Fibroblast of lung (primary cell): ENCODE measurements around the gene DENND1A. TPM values are rescaled to one million over a fixed set of nuclear protein-coding genes. Genes with fewer than 3 reads are reported as not detected.

ENCODE experiments used
- DNase-seq, 2 donors: peaks; one replicate each; pipeline versions ENCODE4 v3.0.0 to v3.0.0-alpha.2; 2010; ENCODE audit warnings: low read depth in 2 of 2
- H2AFZ ChIP-seq: 2 replicates; pipeline ENCODE4 v1.5.1; 2012; ENCODE audit warnings: low read length, control low read depth, inconsistent platforms
- H3K27ac ChIP-seq: 2 replicates; pipeline ENCODE4 v1.5.1; 2011; ENCODE audit warnings: low read length, control low read depth; ENCODE audit not compliant: insufficient read depth
- H3K27me3 ChIP-seq: 2 replicates; pipeline ENCODE4 v1.5.1; 2011; ENCODE audit warnings: mild to moderate bottlenecking, low read length; ENCODE audit not compliant: control insufficient read depth, insufficient read depth
- H3K36me3 ChIP-seq: 2 replicates; pipeline ENCODE4 v1.5.1; 2011; ENCODE audit warnings: low read length; ENCODE audit not compliant: control insufficient read depth, insufficient read depth
- H3K4me1 ChIP-seq: 2 replicates; pipeline ENCODE4 v1.5.1; 2011; ENCODE audit warnings: low read length; ENCODE audit not compliant: control insufficient read depth, insufficient read depth; ENCODE audit errors: extremely low read depth
- H3K4me2 ChIP-seq: 2 replicates; pipeline ENCODE4 v1.5.1; 2011; ENCODE audit warnings: low read length, control low read depth; ENCODE audit not compliant: insufficient read depth; ENCODE audit errors: extremely low read depth
- H3K4me3 ChIP-seq, 4 experiments: fragments of 200-600 bp in 1 of 4; sonication (generic) in 1 of 4; replicated peaks in 1 of 4; 2 replicates each; pipeline ENCODE4 v1.5.1; 2011 to 2016; ENCODE audit warnings: low read length in 4 of 4, low read depth in 3 of 4, mild to moderate bottlenecking in 3 of 4, control low read depth in 2 of 4, inconsistent platforms in 1 of 4, mixed read lengths in 1 of 4; ENCODE audit not compliant: insufficient read depth in 1 of 4; ENCODE audit errors: control extremely low read depth in 1 of 4
- H3K79me2 ChIP-seq: 2 replicates; pipeline ENCODE4 v1.5.1; 2012; ENCODE audit warnings: mild to moderate bottlenecking, low read length, inconsistent platforms; ENCODE audit not compliant: control insufficient read depth, insufficient read depth
- H3K9ac ChIP-seq: 2 replicates; pipeline ENCODE4 v1.5.1; 2011; ENCODE audit warnings: mild to moderate bottlenecking, low read length, control low read depth; ENCODE audit not compliant: insufficient read depth
- H3K9me3 ChIP-seq: 2 replicates; pipeline ENCODE4 v1.5.1; 2012; ENCODE audit warnings: low read depth, low read length; ENCODE audit not compliant: control insufficient read depth, insufficient read depth
- H4K20me1 ChIP-seq: 2 replicates; pipeline ENCODE4 v1.5.1; 2011; ENCODE audit warnings: low read length; ENCODE audit not compliant: control insufficient read depth, insufficient read depth; ENCODE audit errors: extremely low read depth
- EZH2 ChIP-seq: IDR thresholded peaks from 2 replicates; pipeline ENCODE4 v1.5.1; 2012; ENCODE audit warnings: low read length, control low read depth, mild to moderate bottlenecking; ENCODE audit errors: missing control alignments
- polyA plus RNA-seq, 2 donors: library from polyadenylated mRNA; depleted of rRNA in 1 of 2; stranded (reverse) in 1 of 2; unstranded in 1 of 2; fragments of >200 nt; gene quantifications; 2 replicates each; pipeline ENCODE4 v1.2.1, GENCODE V29; 2011 to 2012; ENCODE audit warnings: missing spikeins in 1 of 2
- total RNA-seq: library from RNA; depleted of rRNA; stranded (reverse); fragments of >200 nt; gene quantifications from 2 replicates; pipeline ENCODE4 v1.2.1, GENCODE V29; 2014
- TF ChIP-seq, protein P1 (sequence below), 2 donors: IDR thresholded peaks in 1 of 2; conservative IDR thresholded peaks in 1 of 2; 1 replicate in 1 of 2; 2 replicates in 1 of 2; pipeline ENCODE4 v1.5.1; 2011 to 2012; ENCODE audit warnings: low read length in 2 of 2, control low read depth in 1 of 2, inconsistent platforms in 1 of 2, low read depth in 1 of 2, mild to moderate bottlenecking in 1 of 2

DENND1A gene
- total and polyA plus RNA-seq, 2 donors (not counting 1 experiment from before 2014, with no cell fraction given): 13.0 to 18.3 TPM

DNA sequence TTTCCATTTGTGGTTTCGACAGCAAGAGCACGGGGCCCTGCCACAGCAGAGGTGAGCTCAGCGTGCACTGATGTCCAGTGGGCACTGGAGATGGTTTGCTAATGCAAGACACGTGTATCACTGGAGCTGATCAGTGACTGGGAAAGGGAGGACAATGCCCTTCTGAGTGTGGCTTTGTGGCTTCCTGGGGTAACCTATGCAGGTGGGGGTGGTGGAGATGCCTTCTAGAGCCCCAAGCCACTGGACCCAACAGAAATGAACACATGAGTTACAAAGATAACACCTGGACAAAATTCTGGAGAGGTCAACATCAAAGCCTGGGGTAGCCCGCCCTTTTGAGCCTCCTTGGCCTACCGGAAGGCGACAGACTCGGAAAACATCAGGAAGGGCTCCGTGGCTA lies 312.6 kb downstream of the DENND1A start:
- Histone ChIP-seq H3K4me1 (no peaks in the 10 kb centered on the region), H3K36me3 (no peaks in the 10 kb centered on the region), H2AFZ (no peak overlapping the region), H3K27ac (no peak overlapping the region), H3K9me3 (no peaks in the 10 kb centered on the region), H4K20me1 (no peaks in the 10 kb centered on the region), H3K9ac (no peak overlapping the region), H3K79me2 (no peaks in the 10 kb centered on the region), H3K4me3 (no peak overlapping the region), H3K27me3 (no peaks in the 10 kb centered on the region), H3K4me2 (no peak overlapping the region)
- TF ChIP-seq, protein P1, sequence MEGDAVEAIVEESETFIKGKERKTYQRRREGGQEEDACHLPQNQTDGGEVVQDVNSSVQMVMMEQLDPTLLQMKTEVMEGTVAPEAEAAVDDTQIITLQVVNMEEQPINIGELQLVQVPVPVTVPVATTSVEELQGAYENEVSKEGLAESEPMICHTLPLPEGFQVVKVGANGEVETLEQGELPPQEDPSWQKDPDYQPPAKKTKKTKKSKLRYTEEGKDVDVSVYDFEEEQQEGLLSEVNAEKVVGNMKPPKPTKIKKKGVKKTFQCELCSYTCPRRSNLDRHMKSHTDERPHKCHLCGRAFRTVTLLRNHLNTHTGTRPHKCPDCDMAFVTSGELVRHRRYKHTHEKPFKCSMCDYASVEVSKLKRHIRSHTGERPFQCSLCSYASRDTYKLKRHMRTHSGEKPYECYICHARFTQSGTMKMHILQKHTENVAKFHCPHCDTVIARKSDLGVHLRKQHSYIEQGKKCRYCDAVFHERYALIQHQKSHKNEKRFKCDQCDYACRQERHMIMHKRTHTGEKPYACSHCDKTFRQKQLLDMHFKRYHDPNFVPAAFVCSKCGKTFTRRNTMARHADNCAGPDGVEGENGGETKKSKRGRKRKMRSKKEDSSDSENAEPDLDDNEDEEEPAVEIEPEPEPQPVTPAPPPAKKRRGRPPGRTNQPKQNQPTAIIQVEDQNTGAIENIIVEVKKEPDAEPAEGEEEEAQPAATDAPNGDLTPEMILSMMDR (conservative IDR thresholded peaks at IDR 0.05 in 1 of 2, IDR thresholded peaks at IDR 0.05 in 1 of 2; ENCODE audit: low read depth in 1 of 2, low read length in 2 of 2): no peak
- TF ChIP-seq EZH2: no peak
- no peak for DNase-seq

DNA sequence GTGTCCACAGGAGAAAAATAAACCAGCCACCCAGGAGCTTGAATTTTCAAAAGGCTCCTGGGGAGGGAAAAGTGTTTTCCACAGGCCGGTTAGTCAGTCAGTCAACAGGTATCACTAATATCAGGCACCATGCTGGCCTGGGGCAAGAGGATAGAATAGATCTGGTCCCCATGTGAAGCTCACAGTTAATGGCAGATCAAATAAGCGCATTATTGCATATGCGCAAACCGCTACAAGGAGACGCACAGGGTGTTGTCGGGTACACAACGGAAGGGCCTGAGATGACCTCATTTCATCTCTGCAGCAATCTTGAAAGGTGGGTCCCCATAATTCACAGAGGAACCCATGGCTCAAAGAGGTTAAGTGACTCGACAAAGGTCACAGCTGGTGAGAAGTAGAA lies 313.2 kb downstream of the DENND1A start:
- no peak for TF ChIP-seq EZH2
- TF ChIP-seq, protein P1 (conservative IDR thresholded peaks at IDR 0.05 in 1 of 2, IDR thresholded peaks at IDR 0.05 in 1 of 2; ENCODE audit: low read depth in 1 of 2, low read length in 2 of 2): no peak
- Histone ChIP-seq H2AFZ (no peak overlapping the region), H3K79me2 (no peaks in the 10 kb centered on the region), H3K27me3 (no peaks in the 10 kb centered on the region), H3K9ac (no peak overlapping the region), H3K4me2 (no peak overlapping the region), H3K27ac (no peak overlapping the region), H3K4me3 (no peak overlapping the region), H3K4me1 (no peaks in the 10 kb centered on the region), H3K36me3 (no peaks in the 10 kb centered on the region), H3K9me3 (no peaks in the 10 kb centered on the region), H4K20me1 (no peaks in the 10 kb centered on the region)
- DNase-seq: no peak

DNA sequence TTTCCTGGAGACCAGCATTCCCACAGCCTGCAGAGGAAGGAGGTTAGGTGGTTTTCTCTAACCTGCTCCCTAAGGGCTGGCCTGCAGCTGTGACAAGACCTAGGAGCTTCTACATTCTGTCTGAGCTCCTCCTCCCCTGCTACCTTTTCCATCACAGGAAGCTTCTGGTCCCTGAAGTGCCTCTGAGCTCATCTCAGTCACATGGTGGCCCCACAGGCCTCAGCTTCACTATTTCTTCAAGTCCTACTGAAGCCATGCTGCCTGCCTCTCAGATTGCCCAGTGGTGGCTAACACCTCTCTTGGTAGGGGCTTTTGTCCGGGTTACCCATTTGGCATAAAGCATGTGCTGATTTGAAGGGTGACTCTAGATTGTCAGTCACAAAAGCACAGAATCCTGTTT lies 314.5 kb downstream of the DENND1A start:
- H2AFZ ChIP-seq: no peak overlapping the region
- no peak overlapping the region for H3K9ac ChIP-seq
- TF ChIP-seq EZH2: no peak
- TF ChIP-seq, protein P1 (conservative IDR thresholded peaks at IDR 0.05 in 1 of 2, IDR thresholded peaks at IDR 0.05 in 1 of 2; ENCODE audit: low read depth in 1 of 2, low read length in 2 of 2): no peak
- H3K27ac ChIP-seq: no peak overlapping the region
- no peak overlapping the region for H3K4me2 ChIP-seq
- H3K27me3 ChIP-seq: no peaks in the 10 kb centered on the region
- no peak overlapping the region for H3K4me3 ChIP-seq
- no peaks in the 10 kb centered on the region for H3K9me3 ChIP-seq
- H4K20me1 ChIP-seq: no peaks in the 10 kb centered on the region
- H3K4me1 ChIP-seq: no peaks in the 10 kb centered on the region
- H3K36me3 ChIP-seq: no peaks in the 10 kb centered on the region
- no peak for DNase-seq
- H3K79me2 ChIP-seq: no peaks in the 10 kb centered on the region
